ENCODE measurements around the gene FGF6.

GRCh38 chr12:4471256-4471655, 25.6 kb upstream of the FGF6 start:
- TF ChIP-seq YY1 (IDR thresholded peaks at IDR 0.05; ENCODE audit: low read depth), result no peak
- no peak for TF ChIP-seq RAD21 (IDR thresholded peaks at IDR 0.05; ENCODE audit: low read depth)
- TF ChIP-seq CREB1 (IDR thresholded peaks at IDR 0.05; ENCODE audit: low read depth), result no peak
- no peak for TF ChIP-seq TCF12 (IDR thresholded peaks at IDR 0.05; ENCODE audit: low read depth)
- no peak for TF ChIP-seq REST (IDR thresholded peaks at IDR 0.05; ENCODE audit: low read depth)
- no peak for TF ChIP-seq EGR1 (IDR thresholded peaks at IDR 0.05)
- no peak for TF ChIP-seq MAX (IDR thresholded peaks at IDR 0.05)
- TF ChIP-seq EP300 (IDR thresholded peaks at IDR 0.05; ENCODE audit: borderline replicate concordance), result no peak
- no peak for TF ChIP-seq TAF1 (IDR thresholded peaks at IDR 0.05; ENCODE audit: low read depth)
- no peak for TF ChIP-seq TEAD4 (IDR thresholded peaks at IDR 0.05)
- TF ChIP-seq, protein P1, sequence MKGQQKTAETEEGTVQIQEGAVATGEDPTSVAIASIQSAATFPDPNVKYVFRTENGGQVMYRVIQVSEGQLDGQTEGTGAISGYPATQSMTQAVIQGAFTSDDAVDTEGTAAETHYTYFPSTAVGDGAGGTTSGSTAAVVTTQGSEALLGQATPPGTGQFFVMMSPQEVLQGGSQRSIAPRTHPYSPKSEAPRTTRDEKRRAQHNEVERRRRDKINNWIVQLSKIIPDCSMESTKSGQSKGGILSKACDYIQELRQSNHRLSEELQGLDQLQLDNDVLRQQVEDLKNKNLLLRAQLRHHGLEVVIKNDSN (IDR thresholded peaks at IDR 0.05), result no peak
- TF ChIP-seq ZBTB7A (IDR thresholded peaks at IDR 0.05; ENCODE audit: low read depth), result no peak

Measured in Ishikawa (cell line).